GM18526 (cell line): ENCODE results near the gene F3.

Experiments used
- POLR2A ChIP-seq: IDR thresholded peaks from 3 replicates; pipeline ENCODE4 v1.6.1; 2011; ENCODE audit not compliant: insufficient read length; ENCODE audit errors: extremely low read depth

The F3 gene

GRCh38 chr1:94535879-94536278, 5.7 kb downstream of the F3 start:
- no peak for TF ChIP-seq POLR2A

- TF ChIP-seq POLR2A: no peak
Observed at GRCh38 chr1:94535095-94535494, 6.5 kb downstream of the F3 start.

- no peak for TF ChIP-seq POLR2A
Observed at GRCh38 chr1:94532077-94532476, 9.5 kb downstream of the F3 start.

- no peak for TF ChIP-seq POLR2A
Observed at GRCh38 chr1:94531664-94532063, 9.9 kb downstream of the F3 start.

GRCh38 chr1:94530373-94530878, 11.1 kb downstream of the F3 start:
- no peak for TF ChIP-seq POLR2A

GRCh38 chr1:94529416-94529815, 12.1 kb downstream of the F3 start:
- TF ChIP-seq POLR2A: no peak

- TF ChIP-seq POLR2A: no peak
Observed at GRCh38 chr1:94528826-94529225, 12.7 kb downstream of the F3 start.

- no peak for TF ChIP-seq POLR2A
Observed at GRCh38 chr1:94528299-94528698, 13.3 kb downstream of the F3 start.

- TF ChIP-seq POLR2A: no peak
Observed at GRCh38 chr1:94527447-94528031, 14.0 kb downstream of the F3 start.

- TF ChIP-seq POLR2A: no peak
Observed at GRCh38 chr1:94526152-94526980, 15.2 kb downstream of the F3 start.

GRCh38 chr1:94524531-94524930, 17.0 kb downstream of the F3 start:
- TF ChIP-seq POLR2A: no peak

- no peak for TF ChIP-seq POLR2A
Observed at GRCh38 chr1:94522304-94522703, 19.3 kb downstream of the F3 start.

- TF ChIP-seq POLR2A: no peak
Observed at GRCh38 chr1:94519351-94519750, 22.2 kb downstream of the F3 start.

GRCh38 chr1:94515296-94515947, 26.1 kb downstream of the F3 start:
- TF ChIP-seq POLR2A: no peak

GRCh38 chr1:94514095-94514727, 27.3 kb downstream of the F3 start:
- TF ChIP-seq POLR2A: no peak

GRCh38 chr1:94512816-94513215, 28.7 kb downstream of the F3 start:
- no peak for TF ChIP-seq POLR2A
